HL-60 (cell line): ENCODE data around the gene HSP90AA1.
"Not testable (repeated sequence)": the region's sequence is repeated elsewhere in the genome, so short reads cannot be mapped to it uniquely, and the experiment has no call there.

Experiments used
- DNase-seq, 2 experiments: peaks; one replicate each; pipeline ENCODE4 v3.0.0-alpha.2; 2010 to 2020; ENCODE audit warnings: low read depth in 1 of 2, low spot score in 1 of 2
- H3K27ac ChIP-seq: fragments of 250-450 bp; sonication (Bioruptor Pico); replicated peaks from 2 replicates; pipeline ENCODE4 v1.5.1; 2020; ENCODE audit warnings: mild to moderate bottlenecking, moderate library complexity
- H3K27me3 ChIP-seq: fragments of 250-450 bp; sonication (Bioruptor Pico); 2 replicates; pipeline ENCODE4 v1.5.1; 2021; ENCODE audit warnings: mild to moderate bottlenecking, moderate library complexity; ENCODE audit not compliant: insufficient read depth, poor library complexity, severe bottlenecking
- H3K4me3 ChIP-seq: replicated peaks from 2 replicates; pipeline ENCODE4 v1.5.1; 2011; ENCODE audit warnings: mild to moderate bottlenecking, control low read depth, low read length; ENCODE audit not compliant: insufficient read depth
- CTCF ChIP-seq: IDR thresholded peaks from one replicate; pipeline ENCODE4 v1.5.1; 2011; ENCODE audit warnings: low read length, control low read depth, inconsistent platforms; ENCODE audit not compliant: insufficient read depth
- GABPA ChIP-seq: IDR thresholded peaks from 2 replicates; pipeline ENCODE4 v1.6.1; 2012; ENCODE audit warnings: low read depth
- POLR2AphosphoS5 ChIP-seq: IDR thresholded peaks from 2 replicates; pipeline ENCODE4 v1.6.1; 2012; ENCODE audit warnings: low read depth
- REST ChIP-seq: IDR thresholded peaks from 2 replicates; pipeline ENCODE4 v1.6.1; 2012; ENCODE audit warnings: low read depth; ENCODE audit not compliant: insufficient replicate concordance
- SPI1 ChIP-seq: IDR thresholded peaks from 2 replicates; pipeline ENCODE4 v1.6.1; 2012; ENCODE audit warnings: low read depth, mild to moderate bottlenecking, borderline replicate concordance

The HSP90AA1 gene

GRCh38 chr14:102085948-102086708 lies 716 bp downstream of the HSP90AA1 start:
- peak overlapping the region; percentile 96 for H3K27ac ChIP-seq
- peak overlapping the region; percentile 58 for H3K4me3 ChIP-seq
- H3K27me3 ChIP-seq = no peaks in the 10 kb centered on the region
- peak in 1 of 2 experiments; percentile 18 for DNase-seq
- TF ChIP-seq REST (no peak), SPI1 (no peak), CTCF (no peak), POLR2AphosphoS5 (no peak), GABPA (no peak)

- Histone ChIP-seq H3K27ac (peak overlapping the region; percentile 96), H3K27me3 (no peaks in the 10 kb centered on the region), H3K4me3 (peak overlapping the region; percentile 58)
- peak in 1 of 2 experiments; percentile 15 for DNase-seq
- no peak for TF ChIP-seq CTCF
- TF ChIP-seq POLR2AphosphoS5 = no peak
- no peak for TF ChIP-seq GABPA
- TF ChIP-seq REST = no peak
- no peak for TF ChIP-seq SPI1
Measured at GRCh38 chr14:102085488-102085887, 1.4 kb downstream of the HSP90AA1 start.

- no peak overlapping the region for H3K27ac ChIP-seq
- peak in 1 of 2 experiments; percentile 27 for DNase-seq
- peak overlapping the region; percentile 58 for H3K4me3 ChIP-seq
- TF ChIP-seq POLR2AphosphoS5 (no peak), GABPA (no peak), CTCF (no peak), SPI1 (no peak), REST (no peak)
- H3K27me3 ChIP-seq = no peaks in the 10 kb centered on the region
Measured at GRCh38 chr14:102084931-102085330, 1.9 kb downstream of the HSP90AA1 start.

- H3K27me3 ChIP-seq, H3K27ac ChIP-seq: not testable (repeated sequence)
- peak in 1 of 2 experiments; percentile 18 for DNase-seq
- peak overlapping the region; percentile 58 for H3K4me3 ChIP-seq
Measured at GRCh38 chr14:102084522-102084921, 2.3 kb downstream of the HSP90AA1 start.
